GM19452 (cell line): ENCODE results near the gene PPA2.

ENCODE experiments used
- ATAC-seq: cut with Tn5 transposase; IDR thresholded peaks from one replicate; pipeline ENCODE4 v1.9.1; 2021; ENCODE audit not compliant: unreplicated experiment

The PPA2 gene

GRCh38 chr4:105399532-105400161 lies 74.2 kb downstream of the PPA2 start:
- ATAC-seq = no peak

- no peak for ATAC-seq
Observed at GRCh38 chr4:105392858-105393257, 81.0 kb downstream of the PPA2 start.

GRCh38 chr4:105389167-105389566 lies 84.7 kb downstream of the PPA2 start:
- ATAC-seq = no peak

- no peak for ATAC-seq
Observed at GRCh38 chr4:105387466-105387865, 86.4 kb downstream of the PPA2 start.

- no peak for ATAC-seq
Observed at GRCh38 chr4:105386012-105386411, 87.8 kb downstream of the PPA2 start.

- ATAC-seq = no peak
Observed at GRCh38 chr4:105374071-105374470, 99.8 kb downstream of the PPA2 start.

- no peak for ATAC-seq
Observed at GRCh38 chr4:105373324-105373723, 100.5 kb downstream of the PPA2 start.

- no peak for ATAC-seq
Observed at GRCh38 chr4:105369988-105370387, 103.9 kb downstream of the PPA2 start.

- no peak for ATAC-seq
Observed at GRCh38 chr4:105361053-105361452, 112.8 kb downstream of the PPA2 start.

GRCh38 chr4:105357258-105357980 lies 116.4 kb downstream of the PPA2 start:
- no peak for ATAC-seq

- ATAC-seq = no peak
Observed at GRCh38 chr4:105356194-105356593, 117.7 kb downstream of the PPA2 start.

- peak; percentile 85 for ATAC-seq
Observed at GRCh38 chr4:105352826-105353225, 121.0 kb downstream of the PPA2 start.

GRCh38 chr4:105351861-105352260 lies 122.0 kb downstream of the PPA2 start:
- no peak for ATAC-seq

GRCh38 chr4:105350859-105351490 lies 122.9 kb downstream of the PPA2 start:
- no peak for ATAC-seq

GRCh38 chr4:105348719-105349118 lies 125.1 kb downstream of the PPA2 start:
- ATAC-seq = no peak

- no peak for ATAC-seq
Observed at GRCh38 chr4:105346869-105347268, 127.0 kb downstream of the PPA2 start.

GRCh38 chr4:105345838-105346237 lies 128.0 kb downstream of the PPA2 start:
- no peak for ATAC-seq

- ATAC-seq = no peak
Observed at GRCh38 chr4:105345358-105345757, 128.5 kb downstream of the PPA2 start.

- no peak for ATAC-seq
Observed at GRCh38 chr4:105344141-105344540, 129.7 kb downstream of the PPA2 start.

GRCh38 chr4:105343146-105343931 lies 130.5 kb downstream of the PPA2 start:
- ATAC-seq = no peak

- ATAC-seq = no peak
Observed at GRCh38 chr4:105329081-105329480, 144.8 kb downstream of the PPA2 start.
